Activated CD4-positive, alpha-beta T cell treated with anti-CD3 and anti-CD28 coated beads for 36 hours (primary cell): Measurements from ENCODE around the gene ERCC6L2. TPM values are rescaled to one million over a fixed set of nuclear protein-coding genes. Genes with fewer than 3 reads are reported as not detected.

ENCODE experiments used
- ATAC-seq: fragments of 200-7000 bp; cut with Tn5 transposase; one replicate; pipeline ENCODE4 v1.10.0; 2021; ENCODE audit warnings: mild to moderate bottlenecking, moderate library complexity
- CTCF ChIA-PET: fragments of 350-600 bp; sonication (Branson Sonifier 250); formaldehyde crosslinking; loops from one replicate; lab custom pipeline; 2021; ENCODE audit warnings: antibody characterized with exemption; lab: Charles Lee
- POLR2A ChIA-PET: fragments of 350-600 bp; sonication (Branson Sonifier 250); formaldehyde crosslinking; loops from one replicate; lab custom pipeline; 2021; ENCODE audit warnings: antibody characterized with exemption, inconsistent platforms; lab: Charles Lee
- DNase-seq: peaks from one replicate; pipeline ENCODE4 v3.0.0-alpha.2; 2020
- H3K27ac Mint-ChIP-seq: one replicate; pipeline ENCODE4 v1.8.0; 2021; ENCODE audit warnings: mixed read lengths
- H3K27me3 Mint-ChIP-seq: one replicate; pipeline ENCODE4 v1.8.0; 2021; ENCODE audit warnings: mixed read lengths
- H3K36me3 Mint-ChIP-seq: one replicate; pipeline ENCODE4 v1.8.0; 2021; ENCODE audit warnings: low read depth, mixed read lengths
- H3K4me1 Mint-ChIP-seq: one replicate; pipeline ENCODE4 v1.8.0; 2021; ENCODE audit warnings: mixed read lengths
- H3K4me3 Mint-ChIP-seq: one replicate; pipeline ENCODE4 v1.8.0; 2021; ENCODE audit warnings: mild to moderate bottlenecking, moderate library complexity, mixed read lengths
- H3K9me3 Mint-ChIP-seq: one replicate; pipeline ENCODE4 v1.8.0; 2021; ENCODE audit warnings: low read depth, mixed read lengths
- intact Hi-C, 2 experiments: fragments of 100-400 bp; cut with DNase I in 1 of 2; cut with micrococcal nuclease in 1 of 2; formaldehyde crosslinking; loops; one replicate each; pipeline versions ENCODE4 v1.14.2 to v1.15.1; 2022 to 2024; cut with DNase I, micrococcal nuclease
- total RNA-seq, 2 experiments: library from RNA; stranded (reverse); gene quantifications; one replicate each; pipeline ENCODE4 v1.2.3, GENCODE V29; 2021

Gene ERCC6L2
- total RNA-seq, 2 experiments from 2014 or later, result 24.0 to 25.9 TPM

DNA sequence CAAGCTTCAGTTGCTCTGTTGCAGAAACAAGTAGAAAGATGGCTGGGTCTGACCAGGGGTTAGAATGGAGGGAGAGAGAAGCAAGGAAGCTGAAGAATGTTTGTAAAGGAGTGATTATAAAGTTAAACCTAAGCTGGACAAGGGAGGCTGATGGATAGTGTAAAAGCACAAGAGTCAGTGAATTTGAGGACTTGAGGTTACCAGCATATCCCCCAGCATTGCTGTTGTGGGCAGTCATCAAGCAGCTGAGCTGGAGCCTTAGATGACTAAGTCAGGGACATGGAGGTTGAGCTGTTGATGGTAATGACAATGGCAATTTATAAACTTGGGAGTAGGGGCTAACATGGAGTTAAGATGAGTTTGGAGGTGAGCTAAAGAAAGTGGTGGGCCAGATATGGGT is 131.5 kb downstream of the ERCC6L2 start:
- Mint-ChIP-seq H3K36me3 (peaks cover 24% of the 10 kb centered on the region), H3K27ac (no peak overlapping the region), H3K9me3 (peaks cover 5% of the 10 kb centered on the region), H3K4me3 (no peak overlapping the region), H3K4me1 (peaks cover 2% of the 10 kb centered on the region), H3K27me3 (no peaks in the 10 kb centered on the region)
- DNase-seq, result no peak
- intact Hi-C loops, result no loop called here
- POLR2A ChIA-PET, result no interaction called here
- CTCF ChIA-PET, result interaction anchor here (0.7 to 1.2 kb wide), 4 partner anchors 13 to 219 kb away, joined by 3 read pairs; no protein-coding TSS in a partner anchor
- ATAC-seq, result no peak

DNA sequence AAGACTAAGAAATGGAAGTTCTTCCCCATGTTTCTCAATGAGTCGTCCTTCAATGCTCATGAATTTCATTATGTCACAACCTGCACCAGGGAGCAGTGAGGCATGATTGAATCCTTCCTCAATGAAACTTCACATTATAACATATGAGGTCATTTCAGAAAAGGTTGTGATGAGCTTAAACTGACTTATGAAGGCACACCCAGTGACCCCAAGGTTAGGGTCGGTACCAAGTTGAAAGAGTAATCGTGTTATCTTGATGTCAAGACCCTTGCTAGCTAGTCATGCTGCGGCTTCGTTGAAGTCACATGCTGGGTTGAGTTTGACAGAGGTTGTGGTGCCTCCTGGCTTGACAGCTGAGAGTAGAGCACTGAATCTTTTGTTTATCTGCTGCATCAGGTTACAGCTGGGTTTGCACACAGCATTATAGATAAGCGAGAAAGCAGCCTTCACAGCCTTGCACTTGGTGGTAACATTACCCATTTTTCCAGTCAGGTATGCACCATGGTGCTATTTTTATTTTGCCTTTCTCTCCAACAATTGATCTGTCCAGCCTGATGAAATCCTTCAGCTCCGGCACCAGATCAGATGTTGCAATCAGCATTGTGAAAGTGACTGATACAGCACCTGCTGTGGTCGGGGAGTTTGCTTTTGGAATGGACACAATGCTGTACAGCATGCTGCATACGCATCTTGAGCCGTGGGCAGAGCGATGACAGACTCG is 133.2 kb downstream of the ERCC6L2 start:
- H3K27ac Mint-ChIP-seq, result peak overlapping the region; percentile 12
- H3K4me1 Mint-ChIP-seq, result peaks cover 11% of the 10 kb centered on the region
- ATAC-seq (peak; percentile 67), DNase-seq (peak; percentile 40)
- no peaks in the 10 kb centered on the region for H3K9me3 Mint-ChIP-seq
- CTCF ChIA-PET, result interaction anchor here (0.9 to 1.1 kb wide), 2 partner anchors 10 to 26 kb away, joined by 3 read pairs; no protein-coding TSS in a partner anchor
- intact Hi-C loops, result no loop called here
- peaks cover 16% of the 10 kb centered on the region for H3K36me3 Mint-ChIP-seq
- H3K27me3 Mint-ChIP-seq, result no peaks in the 10 kb centered on the region
- no peak overlapping the region for H3K4me3 Mint-ChIP-seq
- POLR2A ChIA-PET, result interaction anchor here (1.0 kb wide), 1 partner anchor 82 kb away, joined by 3 read pairs; no protein-coding TSS in a partner anchor

DNA sequence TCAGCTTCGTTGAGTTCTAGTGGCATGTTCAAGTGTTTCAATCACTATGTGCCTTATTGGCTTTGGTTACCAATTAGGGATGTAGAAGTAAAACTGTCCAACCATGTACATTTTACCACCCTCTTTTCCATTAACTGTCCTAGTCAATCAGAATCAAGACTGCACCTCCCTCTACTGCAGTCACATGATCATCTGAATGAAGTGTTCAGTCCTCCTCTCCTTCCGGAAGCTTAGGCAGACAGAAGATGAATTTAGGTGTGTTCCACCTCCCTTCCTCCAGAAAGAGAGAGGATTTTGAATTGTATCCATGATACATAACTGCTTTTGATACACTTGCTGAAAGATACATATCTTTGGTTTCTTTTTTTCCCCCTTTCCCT is 133.7 kb downstream of the ERCC6L2 start:
- Mint-ChIP-seq H3K27ac (peak overlapping the region; percentile 76), H3K4me3 (no peak overlapping the region), H3K4me1 (peaks cover 16% of the 10 kb centered on the region), H3K9me3 (no peaks in the 10 kb centered on the region), H3K36me3 (peaks cover 17% of the 10 kb centered on the region), H3K27me3 (no peaks in the 10 kb centered on the region)
- POLR2A ChIA-PET, result no interaction called here
- CTCF ChIA-PET, result interaction anchor here (1.1 kb wide), 1 partner anchor 27 kb away, joined by 3 read pairs; no protein-coding TSS in a partner anchor
- DNase-seq (no peak), ATAC-seq (peak; percentile 9)
- intact Hi-C loops, result no loop called here

GRCh38 chr9:96009690-96010472 is 134.4 kb downstream of the ERCC6L2 start:
- ChIA-PET CTCF (no interaction called here), POLR2A (interaction anchor here (0.6 kb wide), 1 partner anchor 20 kb away, joined by 5 read pairs; no protein-coding TSS in a partner anchor)
- Mint-ChIP-seq H3K9me3 (no peaks in the 10 kb centered on the region), H3K36me3 (peaks cover 16% of the 10 kb centered on the region), H3K27ac (peak overlapping the region; percentile 76), H3K4me1 (peaks cover 21% of the 10 kb centered on the region), H3K4me3 (no peak overlapping the region), H3K27me3 (no peaks in the 10 kb centered on the region)
- DNase-seq (peak; percentile 75), ATAC-seq (peak; percentile 77)
- intact Hi-C loops, result no loop called here

- POLR2A ChIA-PET, result no interaction called here
Observed at GRCh38 chr9:96014078-96014477, 138.6 kb downstream of the ERCC6L2 start.

DNA sequence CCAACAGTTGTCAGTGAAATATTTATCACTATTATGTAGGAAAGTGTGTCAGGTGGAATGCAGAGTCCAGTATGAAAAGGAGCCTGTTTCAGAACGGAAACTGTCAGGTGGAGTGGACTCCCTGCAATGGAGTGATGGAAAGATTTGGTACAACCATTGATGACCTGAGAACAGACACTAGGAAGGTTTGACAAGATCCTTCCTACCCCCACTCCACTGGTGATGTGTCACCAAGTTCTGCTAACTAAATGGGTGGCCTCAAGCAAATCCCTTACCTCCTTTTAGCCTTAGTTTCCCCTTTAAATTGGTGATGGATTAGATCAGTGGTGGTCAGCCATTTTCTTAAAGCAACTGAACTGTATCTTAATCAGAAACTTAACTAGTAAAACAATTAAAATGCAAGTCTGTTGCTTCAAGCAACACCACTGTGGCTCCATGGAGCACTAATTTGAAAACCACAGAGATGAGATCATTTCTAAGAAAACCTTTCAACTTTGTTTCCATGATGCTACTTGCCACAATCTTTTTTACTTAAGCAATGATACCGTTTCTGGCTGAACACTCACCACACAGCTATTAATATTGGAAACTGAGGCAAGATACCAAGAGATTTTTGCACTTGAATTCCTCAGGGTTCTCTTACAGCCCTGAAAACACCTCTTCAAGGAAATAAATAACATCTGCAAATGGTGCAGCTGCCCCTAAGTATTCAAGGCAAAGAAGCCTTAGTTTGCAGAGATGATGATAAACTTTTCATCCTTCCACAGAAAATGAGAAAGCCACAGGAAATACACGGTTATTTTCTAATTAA is 140.6 kb downstream of the ERCC6L2 start:
- peak overlapping the region; percentile 99 for H3K27ac Mint-ChIP-seq
- ChIA-PET POLR2A (no interaction called here), CTCF (interaction anchor here (0.6 kb wide), 1 partner anchor 465 kb away, joined by 3 read pairs; no protein-coding TSS in a partner anchor)
- H3K27me3 Mint-ChIP-seq, result peaks cover 6% of the 10 kb centered on the region
- peaks cover 67% of the 10 kb centered on the region for H3K4me1 Mint-ChIP-seq
- peak; percentile 77 for ATAC-seq
- peaks cover 14% of the 10 kb centered on the region for H3K36me3 Mint-ChIP-seq
- intact Hi-C loops, result loop anchor here (1.0 to 5.0 kb wide), 8 partner anchors 32 to 699 kb away; partner anchors contain the start of genes ERCC6L2 (in 2 of the 2), FANCC (in 1 of the 2) and ZNF367 (in 1 of the 2)
- H3K4me3 Mint-ChIP-seq, result peak overlapping the region; percentile 39
- peak; percentile 67 for DNase-seq
- H3K9me3 Mint-ChIP-seq, result no peaks in the 10 kb centered on the region

More at GRCh38 chr9:96014078-96014477, 138.6 kb downstream of the ERCC6L2 start:
- DNase-seq (peak; percentile 63), ATAC-seq (peak; percentile 50)
- peak overlapping the region; percentile 91 for H3K27ac Mint-ChIP-seq
- no peaks in the 10 kb centered on the region for H3K9me3 Mint-ChIP-seq
- peaks cover 18% of the 10 kb centered on the region for H3K36me3 Mint-ChIP-seq
- H3K4me1 Mint-ChIP-seq, result peaks cover 54% of the 10 kb centered on the region
- CTCF ChIA-PET, result no interaction called here
- intact Hi-C loops, result no loop called here
- peak overlapping the region; percentile 47 for H3K4me3 Mint-ChIP-seq
- no peaks in the 10 kb centered on the region for H3K27me3 Mint-ChIP-seq
